ENCODE results near the gene KCNJ16. TPM values are rescaled to one million over a fixed set of nuclear protein-coding genes. Genes with fewer than 3 reads are reported as not detected.

The KCNJ16 gene
- total and polyA plus RNA-seq, 9 of the 15 experiments (the other 6 are each of a cell fraction or from before 2014, with no cell fraction given): 0.01 to 0.75 (median 0.07) TPM; not detected in 4

DNA sequence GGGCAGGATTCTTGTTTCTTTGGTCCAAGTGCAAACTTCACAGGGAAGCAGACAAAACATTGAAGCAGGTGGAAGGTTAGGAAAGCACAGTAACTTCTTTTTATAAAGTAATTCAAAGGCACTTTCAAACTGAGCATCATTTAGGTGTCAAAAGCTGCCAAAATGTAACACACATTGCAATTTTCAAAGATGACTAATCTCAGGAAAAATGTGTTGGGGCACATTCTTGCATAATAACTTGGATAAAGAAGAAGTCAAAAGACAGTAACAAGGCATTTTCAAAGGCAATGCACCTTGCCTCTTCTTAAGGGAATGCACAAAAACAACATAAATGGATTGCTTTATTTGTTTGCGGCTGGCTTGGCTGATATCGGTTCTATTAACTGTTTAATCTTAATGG lies 97.9 kb downstream of the KCNJ16 start:
- Histone ChIP-seq H3K9me3 (replicated peaks; ENCODE audit: control insufficient read depth, insufficient read depth, low read depth, low read length) (no peaks in the 10 kb centered on the region), H3K9ac (ENCODE audit: insufficient read depth in 1 of 2, low read depth in 2 of 2, low read length in 2 of 2) (no peak overlapping the region), H3K4me3 (no peak overlapping the region), H3K27me3 (ENCODE audit: control insufficient read depth in 2 of 2, insufficient read depth in 2 of 2, low read length in 2 of 2) (peaks cover 0 to 2% of the 10 kb centered on the region in 2 experiments; a peak in 2 of 5 replicates), H3K4me2 (ENCODE audit: insufficient read depth, low read length) (no peak overlapping the region), H2AFZ (ENCODE audit: low read depth, low read length) (no peak overlapping the region), H3K4me1 (replicated peaks in 1 of 2; ENCODE audit: control insufficient read depth in 2 of 2, insufficient read depth in 2 of 2, low read length in 2 of 2) (peaks cover 0 to 15% of the 10 kb centered on the region in 2 experiments; a peak in 3 of 5 replicates), H4K20me1 (replicated peaks; ENCODE audit: control insufficient read depth, insufficient read depth, low read length) (no peaks in the 10 kb centered on the region), H3K36me3 (ENCODE audit: control insufficient read depth, insufficient read depth, low read length) (no peaks in the 10 kb centered on the region), H3K27ac (ENCODE audit: extremely low read depth, low read depth, low read length) (no peak overlapping the region), H3K79me2 (ENCODE audit: control insufficient read depth, insufficient read depth, low read length) (no peaks in the 10 kb centered on the region), H3K9me1 (ENCODE audit: control insufficient read depth, insufficient read depth, low read length) (no peaks in the 10 kb centered on the region)
- in situ Hi-C loops (cut with MboI): no loop called here
- ChIA-PET POLR2A (no interaction called here), CTCF (ENCODE audit: low intra/inter-chr PET ratio) (no interaction called here)
- no peak for TF ChIP-seq KDM5B (IDR thresholded peaks at IDR 0.05; ENCODE audit: insufficient replicate concordance, low read depth, low read length)
- no peak for TF ChIP-seq CREBBP (IDR thresholded peaks at IDR 0.05; ENCODE audit: low read depth, low read length)
- no peak for TF ChIP-seq HNRNPH1 (optimal IDR thresholded peaks at IDR 0.05; ENCODE audit: low read depth, low read length)
- TF ChIP-seq ZNF12 (CRISPR knock-in tag; IDR thresholded peaks at IDR 0.05): no peak
- TF ChIP-seq MEF2A (IDR thresholded peaks at IDR 0.05; ENCODE audit: control insufficient read depth, low read depth, low read length): no peak
- TF ChIP-seq FOXP1 (CRISPR knock-in tag; IDR thresholded peaks at IDR 0.05): no peak
- no peak for TF ChIP-seq CREM (IDR thresholded peaks at IDR 0.05; ENCODE audit: low read depth)
- TF ChIP-seq HDAC6 (IDR thresholded peaks at IDR 0.05; ENCODE audit: low read depth, low read length): no peak
- intact Hi-C loops (cut with micrococcal nuclease): no loop called here
- FAIRE-seq (no peak), DNase-seq (ENCODE audit: extremely low read depth in 1 of 4, low spot score in 3 of 4) (no peak), ATAC-seq (no peak)
- WGBS (ENCODE audit: insufficient coverage, low coverage, missing lambda C conversion rate): 5% methylated on average over 2 of the region's 2 CpGs
- BruUV-seq (replicated peaks): no TSS peak
